Endothelial cell of umbilical vein (primary cell): ENCODE data around the gene RAD9A. TPM values are rescaled to one million over a fixed set of nuclear protein-coding genes. Genes with fewer than 3 reads are reported as not detected.
A peak's percentile ranks its signal among the peaks of the same experiment; 100 is the strongest.

ENCODE experiments used
- BruUV-seq: library from RNA; stranded (reverse); fragments of 400-500 nt; replicated peaks from 2 replicates; lab custom pipeline; 2021; lab: Mats Ljungman, UMichigan
- CTCF ChIA-PET: fragments of 300-600, 350-600 bp; sonication (Branson Sonifier 250); formaldehyde crosslinking; loops from one replicate; lab custom pipeline; 2021; ENCODE audit warnings: antibody characterized with exemption, inconsistent platforms; lab: Charles Lee
- POLR2A ChIA-PET: fragments of 300-600, 350-600 bp; sonication (Branson Sonifier 250); formaldehyde crosslinking; loops from one replicate; lab custom pipeline; 2021; ENCODE audit warnings: antibody characterized with exemption, inconsistent platforms; lab: Charles Lee
- DNase-seq: peaks from one replicate; pipeline ENCODE4 v3.0.0-alpha.2; 2011; ENCODE audit warnings: low read depth, low spot score
- FAIRE-seq: peaks from 2 replicates; lab custom pipeline; 2011; peaks lifted over from hg19 to GRCh38; lab: Jason Lieb, UNC
- H2AFZ ChIP-seq: 2 replicates; pipeline ENCODE4 v1.6.0; 2012; ENCODE audit warnings: low read depth, low read length, control low read depth, inconsistent platforms
- H3K27ac ChIP-seq: 2 replicates; pipeline ENCODE4 v1.5.1; 2011; ENCODE audit warnings: low read depth, mild to moderate bottlenecking, control low read depth, low read length, moderate library complexity; ENCODE audit not compliant: insufficient read depth
- H3K27me3 ChIP-seq, 2 experiments: 2 replicates each; pipeline versions ENCODE4 v1.6.0 to v1.6.1; 2011; ENCODE audit warnings: low read length in 2 of 2, mixed read lengths in 1 of 2; ENCODE audit not compliant: control insufficient read depth in 2 of 2, insufficient read depth in 2 of 2
- H3K36me3 ChIP-seq, 2 experiments: 2 replicates in 1 of 2; 3 replicates in 1 of 2; pipeline ENCODE4 v1.5.1; 2011; ENCODE audit warnings: low read length in 2 of 2, mild to moderate bottlenecking in 1 of 2, moderate library complexity in 1 of 2; ENCODE audit not compliant: control insufficient read depth in 2 of 2, insufficient read depth in 2 of 2; ENCODE audit errors: extremely low read depth in 1 of 2
- H3K4me1 ChIP-seq: 3 replicates; pipeline ENCODE4 v1.5.1; 2011; ENCODE audit warnings: mild to moderate bottlenecking, low read length; ENCODE audit not compliant: control insufficient read depth, insufficient read depth; ENCODE audit errors: extremely low read depth
- H3K4me2 ChIP-seq: 2 replicates; pipeline ENCODE4 v1.6.1; 2011; ENCODE audit warnings: low read length, control low read depth, mixed read lengths; ENCODE audit not compliant: insufficient read depth
- H3K4me3 ChIP-seq, 3 experiments: fragments of 200-600 bp in 1 of 3; sonication (generic), shearing (Covaris generic) in 1 of 3; replicated peaks in 1 of 3; 2 replicates each; pipeline ENCODE4 v1.5.1; 2011 to 2016; ENCODE audit warnings: control low read depth in 3 of 3, low read length in 3 of 3, mild to moderate bottlenecking in 2 of 3, inconsistent platforms in 1 of 3, low read depth in 1 of 3, moderate library complexity in 1 of 3; ENCODE audit not compliant: insufficient read depth in 1 of 3
- H3K79me2 ChIP-seq: 2 replicates; pipeline ENCODE4 v1.6.0; 2012; ENCODE audit warnings: low read length, inconsistent platforms; ENCODE audit not compliant: control insufficient read depth, insufficient read depth
- H3K9ac ChIP-seq: replicated peaks from 2 replicates; pipeline ENCODE3; 2011; ENCODE audit warnings: low read length, control low read depth; ENCODE audit not compliant: insufficient read depth; ENCODE audit errors: extremely low read depth
- H3K9me1 ChIP-seq: replicated peaks from 3 replicates; pipeline ENCODE4 v1.6.0; 2011; ENCODE audit warnings: mild to moderate bottlenecking, low read length; ENCODE audit not compliant: control insufficient read depth, insufficient read depth; ENCODE audit errors: extremely low read depth
- H3K9me3 ChIP-seq: replicated peaks from 2 replicates; pipeline ENCODE4 v1.5.1; 2012; ENCODE audit warnings: low read length, inconsistent platforms; ENCODE audit not compliant: control insufficient read depth, insufficient read depth
- H4K20me1 ChIP-seq: replicated peaks from 2 replicates; pipeline ENCODE3; 2011; ENCODE audit warnings: mild to moderate bottlenecking, low read length; ENCODE audit not compliant: control insufficient read depth, insufficient read depth; ENCODE audit errors: extremely low read depth
- EZH2 ChIP-seq: IDR thresholded peaks from 2 replicates; pipeline ENCODE4 v1.6.1; 2012; ENCODE audit warnings: borderline replicate concordance, low read depth, mild to moderate bottlenecking, moderate library complexity, low read length, inconsistent platforms; ENCODE audit not compliant: severe bottlenecking
- FOS ChIP-seq: IDR thresholded peaks from 2 replicates; pipeline ENCODE4 v1.6.1; 2011; ENCODE audit warnings: mild to moderate bottlenecking, low read length, moderate library complexity, borderline replicate concordance; ENCODE audit not compliant: insufficient read depth
- GATA2 ChIP-seq: IDR thresholded peaks from 2 replicates; pipeline ENCODE4 v1.7.0; 2011; ENCODE audit warnings: low read depth, mild to moderate bottlenecking, moderate library complexity, mixed read lengths, low read length; ENCODE audit not compliant: insufficient read length, insufficient read depth
- JUN ChIP-seq: IDR thresholded peaks from 2 replicates; pipeline ENCODE4 v1.6.1; 2011; ENCODE audit warnings: borderline replicate concordance, low read depth; ENCODE audit not compliant: insufficient read length, insufficient read depth
- MYC ChIP-seq: IDR thresholded peaks from one replicate; pipeline ENCODE4 v1.6.1; 2011; ENCODE audit warnings: mild to moderate bottlenecking, low read depth, low read length
- POLR2A ChIP-seq: IDR thresholded peaks from 2 replicates; pipeline ENCODE4 v1.6.1; 2012; ENCODE audit warnings: low read depth, mild to moderate bottlenecking, control low read depth, low read length
- POLR2AphosphoS5 ChIP-seq: IDR thresholded peaks from 2 replicates; pipeline ENCODE4 v1.6.1; 2012; ENCODE audit warnings: low read depth, mild to moderate bottlenecking, control low read depth, low read length, moderate library complexity; ENCODE audit not compliant: insufficient read depth
- dilution Hi-C: fragments of 300-500 bp; cut with MboI; formaldehyde crosslinking; loops from one replicate; pipeline ENCODE4 v1.15.0; 2019; ENCODE audit warnings: low sequenced_read_pairs; ENCODE audit not compliant: extremely low pct_ligation_motif_present
- intact Hi-C: fragments of 100-400 bp; cut with micrococcal nuclease; formaldehyde crosslinking; loops from one replicate; pipeline ENCODE4 v1.10.0; 2022
- polyA plus RNA-seq, 4 experiments: library from polyadenylated mRNA; depleted of rRNA in 3 of 4; stranded (reverse) in 3 of 4; unstranded in 1 of 4; fragments of >200 nt; gene quantifications; 2 replicates each; pipeline versions ENCODE4 v1.2.1 to v1.2.3, GENCODE V29; 2011 to 2012; ENCODE audit warnings: missing spikeins in 1 of 4
- total RNA-seq: library from RNA; stranded (reverse); gene quantifications from 2 replicates; pipeline ENCODE4 v1.2.3, GENCODE V29; 2021
- TF ChIP-seq, protein P1 (sequence below), 2 donors: IDR thresholded peaks; 1 replicate in 1 of 2; 2 replicates in 1 of 2; pipeline ENCODE4 v1.5.1; 2011; ENCODE audit warnings: low read length in 2 of 2, mild to moderate bottlenecking in 2 of 2, moderate library complexity in 2 of 2, control low read depth in 1 of 2, inconsistent platforms in 1 of 2, low read depth in 1 of 2; ENCODE audit not compliant: insufficient read depth in 1 of 2; ENCODE audit errors: extremely low read depth in 1 of 2
- TF ChIP-seq, protein P2 (sequence below): IDR thresholded peaks from 2 replicates; pipeline ENCODE4 v1.6.1; 2011; ENCODE audit not compliant: insufficient read depth, insufficient read length

RAD9A gene
- total and polyA plus RNA-seq, 2 donors (not counting 3 experiments of a cell fraction or from before 2014, with no cell fraction given) = 18.4 to 22.2 TPM

GRCh38 chr11:67400942-67401494 is 9.2 kb downstream of the RAD9A start:
- H2AFZ ChIP-seq = peak overlapping the region; percentile 57
- H4K20me1 ChIP-seq = no peaks in the 10 kb centered on the region
- peaks cover 6 to 25% of the 10 kb centered on the region in 2 experiments for H3K36me3 ChIP-seq
- peak overlapping the region; percentile 79 to 89 (median 89) for H3K4me3 ChIP-seq
- no peak for DNase-seq
- H3K79me2 ChIP-seq = peaks cover 19% of the 10 kb centered on the region
- ChIA-PET CTCF (interaction anchor here (0.9 to 4.2 kb wide), 35 partner anchors 9 to 182 kb away, joined by 3 to 32 read pairs (median 6); partner anchors contain the start of genes AIP, CDK2AP2, CLCF1 and CORO1B), POLR2A (interaction anchor here (0.6 to 1.8 kb wide), 5 partner anchors 9 to 82 kb away, joined by 3 to 11 read pairs (median 4); partner anchors contain the start of genes AIP and RAD9A)
- no peaks in the 10 kb centered on the region for H3K27me3 ChIP-seq
- FAIRE-seq = no peak
- peak overlapping the region; percentile 89 for H3K9ac ChIP-seq
- H3K4me1 ChIP-seq = peaks cover 19% of the 10 kb centered on the region
- dilution Hi-C loops (no loop called here), intact Hi-C loops (loop anchor here (1.0 kb wide), 2 partner anchors 9 to 105 kb away; no protein-coding TSS in a partner anchor)
- no peaks in the 10 kb centered on the region for H3K9me3 ChIP-seq
- no peaks in the 10 kb centered on the region for H3K9me1 ChIP-seq
- BruUV-seq = no TSS peak
- H3K4me2 ChIP-seq = peak overlapping the region; percentile 73
- H3K27ac ChIP-seq = peak overlapping the region; percentile 81
- TF ChIP-seq, protein P1, sequence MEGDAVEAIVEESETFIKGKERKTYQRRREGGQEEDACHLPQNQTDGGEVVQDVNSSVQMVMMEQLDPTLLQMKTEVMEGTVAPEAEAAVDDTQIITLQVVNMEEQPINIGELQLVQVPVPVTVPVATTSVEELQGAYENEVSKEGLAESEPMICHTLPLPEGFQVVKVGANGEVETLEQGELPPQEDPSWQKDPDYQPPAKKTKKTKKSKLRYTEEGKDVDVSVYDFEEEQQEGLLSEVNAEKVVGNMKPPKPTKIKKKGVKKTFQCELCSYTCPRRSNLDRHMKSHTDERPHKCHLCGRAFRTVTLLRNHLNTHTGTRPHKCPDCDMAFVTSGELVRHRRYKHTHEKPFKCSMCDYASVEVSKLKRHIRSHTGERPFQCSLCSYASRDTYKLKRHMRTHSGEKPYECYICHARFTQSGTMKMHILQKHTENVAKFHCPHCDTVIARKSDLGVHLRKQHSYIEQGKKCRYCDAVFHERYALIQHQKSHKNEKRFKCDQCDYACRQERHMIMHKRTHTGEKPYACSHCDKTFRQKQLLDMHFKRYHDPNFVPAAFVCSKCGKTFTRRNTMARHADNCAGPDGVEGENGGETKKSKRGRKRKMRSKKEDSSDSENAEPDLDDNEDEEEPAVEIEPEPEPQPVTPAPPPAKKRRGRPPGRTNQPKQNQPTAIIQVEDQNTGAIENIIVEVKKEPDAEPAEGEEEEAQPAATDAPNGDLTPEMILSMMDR (IDR thresholded peaks at IDR 0.05; ENCODE audit: extremely low read depth in 1 of 2, insufficient read depth in 1 of 2, low read depth in 1 of 2, low read length in 2 of 2) = no peak
- no peak for TF ChIP-seq POLR2AphosphoS5
- no peak for TF ChIP-seq FOS
- no peak for TF ChIP-seq MYC
- no peak for TF ChIP-seq GATA2
- no peak for TF ChIP-seq POLR2A
- TF ChIP-seq JUN = no peak
- TF ChIP-seq EZH2 = no peak
- TF ChIP-seq, protein P2, sequence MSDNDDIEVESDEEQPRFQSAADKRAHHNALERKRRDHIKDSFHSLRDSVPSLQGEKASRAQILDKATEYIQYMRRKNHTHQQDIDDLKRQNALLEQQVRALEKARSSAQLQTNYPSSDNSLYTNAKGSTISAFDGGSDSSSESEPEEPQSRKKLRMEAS = no peak
